ENCODE measurements around the gene METTL2B. TPM values are rescaled to one million over a fixed set of nuclear protein-coding genes. Genes with fewer than 3 reads are reported as not detected.
"Not testable (repeated sequence)": the region's sequence is repeated elsewhere in the genome, so short reads cannot be mapped to it uniquely, and the experiment has no call there.

METTL2B gene
- total and polyA plus RNA-seq, 4 donors: 11.5 to 25.0 (median 15.8) TPM

- H3K4me3 ChIP-seq: peak within 1 kb of the TSS; percentile 74
- H3K9me3 ChIP-seq (ENCODE audit: control insufficient read depth in 4 of 4, insufficient read depth in 3 of 4, low read length in 3 of 4): peaks cover 0 to 1% (median 0%) of the 10 kb centered on the region in 4 donors
- peaks cover 5 to 53% (median 17%) of the 10 kb centered on the region in 5 donors for H3K4me1 ChIP-seq (ENCODE audit: control insufficient read depth in 5 of 5, insufficient read depth in 5 of 5, low read length in 5 of 5)
- 0 to 1% methylated on average over 57 to 64 of the region's 64 CpGs for WGBS, 2 donors
- H3K9ac ChIP-seq (ENCODE audit: insufficient read depth in 1 of 2, low read length in 2 of 2): peak within 1 kb of the TSS; percentile 71 to 81
- peaks cover 0 to 9% (median 3%) of the 10 kb centered on the region in 4 donors for H3K36me3 ChIP-seq (ENCODE audit: control insufficient read depth in 4 of 4, insufficient read depth in 4 of 4, low read length in 4 of 4)
- H3K27ac ChIP-seq (ENCODE audit: low read depth in 1 of 2, low read length in 1 of 2): peak within 1 kb of the TSS; percentile 88 to 94
- DNase-seq (peak; percentile 94 to 96 (median 95)), ATAC-seq (ENCODE audit: insufficient read depth, low FRiP score) (peak; percentile 98)
- H3K27me3 ChIP-seq (ENCODE audit: control insufficient read depth in 3 of 3, insufficient read depth in 3 of 3, low read length in 2 of 3): no peaks in the 10 kb centered on the region
- no peak for TF ChIP-seq CTCF (IDR thresholded peaks at IDR 0.05; ENCODE audit: control extremely low read depth, extremely low read depth)
These were observed 20.8 kb upstream of the METTL2B start, which contains the start of gene HILPDA for GRCh38 chr7:128455543-128456254. Gene HILPDA, plus strand, starts transcription at chr7:128455878. Its CDS starts 1,391 bp downstream, at chr7:128457269.

- no peaks in the 10 kb centered on the region for H3K9me3 ChIP-seq (ENCODE audit: control insufficient read depth in 4 of 4, insufficient read depth in 3 of 4, low read length in 3 of 4)
- ATAC-seq (ENCODE audit: insufficient read depth, low FRiP score) (no peak), DNase-seq (peak in 2 of 3 donors; percentile 20 to 43)
- H3K27me3 ChIP-seq (ENCODE audit: control insufficient read depth in 3 of 3, insufficient read depth in 3 of 3, low read length in 2 of 3): no peaks in the 10 kb centered on the region
- peaks cover 0 to 9% (median 3%) of the 10 kb centered on the region in 4 donors for H3K36me3 ChIP-seq (ENCODE audit: control insufficient read depth in 4 of 4, insufficient read depth in 4 of 4, low read length in 4 of 4)
- TF ChIP-seq CTCF (IDR thresholded peaks at IDR 0.05; ENCODE audit: control extremely low read depth, extremely low read depth): no peak
- H3K4me1 ChIP-seq (ENCODE audit: control insufficient read depth in 5 of 5, insufficient read depth in 5 of 5, low read length in 5 of 5): peaks cover 5 to 53% (median 17%) of the 10 kb centered on the region in 5 donors
- H3K4me3 ChIP-seq: peak overlapping the region; percentile 74
- 7 to 10% methylated on average over 5 of the region's 5 CpGs for WGBS, 2 donors
- H3K9ac ChIP-seq (ENCODE audit: insufficient read depth in 1 of 2, low read length in 2 of 2): peak overlapping the region; percentile 71 to 81
- H3K27ac ChIP-seq (ENCODE audit: low read depth in 1 of 2, low read length in 1 of 2): peak overlapping the region; percentile 11 to 94
These were observed 20.3 kb upstream of the METTL2B start for GRCh38 chr7:128456255-128456725.

- H3K4me1 ChIP-seq (ENCODE audit: control insufficient read depth in 5 of 5, insufficient read depth in 5 of 5, low read length in 5 of 5): peaks cover 5 to 62% (median 17%) of the 10 kb centered on the region in 5 donors
- peak overlapping the region in 1 of 2 donors; percentile 9 for H3K9ac ChIP-seq (ENCODE audit: insufficient read depth in 1 of 2, low read length in 2 of 2)
- not testable (repeated sequence) for H3K27ac ChIP-seq (ENCODE audit: low read depth in 1 of 2, low read length in 1 of 2); ATAC-seq (ENCODE audit: insufficient read depth, low FRiP score); H3K9me3 ChIP-seq (ENCODE audit: control insufficient read depth in 4 of 4, insufficient read depth in 3 of 4, low read length in 3 of 4); H3K27me3 ChIP-seq (ENCODE audit: control insufficient read depth in 3 of 3, insufficient read depth in 3 of 3, low read length in 2 of 3); H3K4me3 ChIP-seq; H3K36me3 ChIP-seq (ENCODE audit: control insufficient read depth in 4 of 4, insufficient read depth in 4 of 4, low read length in 4 of 4)
- peak in 1 of 3 donors; percentile 12 for DNase-seq
- WGBS, 2 donors: 90 to 96% methylated on average over 6 of the region's 6 CpGs
These were observed 19.2 kb upstream of the METTL2B start for GRCh38 chr7:128457385-128457784.

- DNase-seq: no peak
- Histone ChIP-seq H3K4me1 (ENCODE audit: control insufficient read depth in 5 of 5, insufficient read depth in 5 of 5, low read length in 5 of 5) (peaks cover under 1 to 56% (median 17%) of the 10 kb centered on the region in 5 donors), H3K36me3 (ENCODE audit: control insufficient read depth in 4 of 4, insufficient read depth in 4 of 4, low read length in 4 of 4) (peaks cover 0 to 9% (median 3%) of the 10 kb centered on the region in 4 donors), H3K9me3 (ENCODE audit: control insufficient read depth in 4 of 4, insufficient read depth in 3 of 4, low read length in 3 of 4) (no peaks in the 10 kb centered on the region), H3K27ac (ENCODE audit: low read depth in 1 of 2, low read length in 1 of 2) (no peak overlapping the region), H3K9ac (ENCODE audit: insufficient read depth in 1 of 2, low read length in 2 of 2) (no peak overlapping the region), H3K4me3 (no peak overlapping the region), H3K27me3 (ENCODE audit: control insufficient read depth in 3 of 3, insufficient read depth in 3 of 3, low read length in 2 of 3) (no peaks in the 10 kb centered on the region)
- no peak for ATAC-seq (ENCODE audit: insufficient read depth, low FRiP score)
- TF ChIP-seq CTCF (IDR thresholded peaks at IDR 0.05; ENCODE audit: control extremely low read depth, extremely low read depth): no peak
- 45 to 60% methylated on average over 3 of the region's 3 CpGs for WGBS, 2 donors
These were observed 17.6 kb upstream of the METTL2B start for GRCh38 chr7:128458956-128459355.
